CD4-positive, alpha-beta T cell (primary cell): ENCODE results near the gene CDKN1A. TPM values are rescaled to one million over a fixed set of nuclear protein-coding genes. Genes with fewer than 3 reads are reported as not detected.

Source experiments
- ATAC-seq: fragments of 200-7000 bp; cut with Tn5 transposase; one replicate; pipeline ENCODE4 v1.10.0; 2022; ENCODE audit warnings: mild to moderate bottlenecking; ENCODE audit not compliant: poor library complexity
- CTCF ChIA-PET: fragments of 350-600 bp; sonication (Branson Sonifier 250); formaldehyde crosslinking; loops from one replicate; lab custom pipeline; 2021; ENCODE audit warnings: antibody characterized with exemption, inconsistent platforms; lab: Charles Lee
- POLR2A ChIA-PET: fragments of 350-600 bp; sonication (Branson Sonifier 250); formaldehyde crosslinking; loops from one replicate; lab custom pipeline; 2021; ENCODE audit warnings: antibody characterized with exemption, inconsistent platforms; lab: Charles Lee
- DNase-seq, 14 experiments: peaks; one replicate each; pipeline ENCODE4 v3.0.0-alpha.2; 2013 to 2020; ENCODE audit warnings: mixed read lengths in 2 of 14
- H3K27ac ChIP-seq, 2 donors: one replicate each; pipeline versions ENCODE4 v1.5.1 to v1.7.0; 2013; ENCODE audit warnings: low read length in 2 of 2, low read depth in 1 of 2, mild to moderate bottlenecking in 1 of 2
- H3K27me3 ChIP-seq, 2 experiments: 1 replicate in 1 of 2; 2 replicates in 1 of 2; pipeline versions ENCODE4 v1.6.1 to v1.7.0; 2013; ENCODE audit warnings: low read length in 2 of 2, control low read depth in 1 of 2, mild to moderate bottlenecking in 1 of 2, moderate library complexity in 1 of 2; ENCODE audit not compliant: insufficient read depth in 2 of 2, control insufficient read depth in 1 of 2
- H3K36me3 ChIP-seq: one replicate; pipeline ENCODE4 v1.6.1; 2013; ENCODE audit warnings: low read length, control low read depth; ENCODE audit not compliant: insufficient read depth
- H3K4me1 ChIP-seq: one replicate; pipeline ENCODE4 v1.6.1; 2013; ENCODE audit warnings: low read length, control low read depth; ENCODE audit not compliant: insufficient read depth
- H3K4me3 ChIP-seq: one replicate; pipeline ENCODE4 v1.5.1; 2013; ENCODE audit warnings: mild to moderate bottlenecking, low read length, moderate library complexity
- H3K9me3 ChIP-seq, 2 experiments: 1 replicate in 1 of 2; 2 replicates in 1 of 2; pipeline versions ENCODE4 v1.6.1 to v1.7.0; 2013; ENCODE audit warnings: low read length in 2 of 2, mild to moderate bottlenecking in 2 of 2, control low read depth in 1 of 2, moderate library complexity in 1 of 2; ENCODE audit not compliant: control insufficient read depth in 1 of 2, insufficient read depth in 1 of 2
- H3K27ac Mint-ChIP-seq: one replicate; pipeline ENCODE4 v1.8.0; 2020; ENCODE audit warnings: mixed read lengths
- H3K27me3 Mint-ChIP-seq: one replicate; pipeline ENCODE4 v1.8.0; 2021; ENCODE audit warnings: mixed read lengths
- H3K36me3 Mint-ChIP-seq: one replicate; pipeline ENCODE4 v1.8.0; 2021; ENCODE audit warnings: low read depth, mixed read lengths
- H3K4me1 Mint-ChIP-seq: one replicate; pipeline ENCODE4 v1.8.0; 2021; ENCODE audit warnings: low read depth, mixed read lengths
- H3K4me3 Mint-ChIP-seq: one replicate; pipeline ENCODE4 v1.8.0; 2020; ENCODE audit warnings: mild to moderate bottlenecking, mixed read lengths
- H3K9me3 Mint-ChIP-seq: one replicate; pipeline ENCODE4 v1.8.0; 2020; ENCODE audit warnings: mixed read lengths
- CTCF ChIP-seq: fragments of 200-600 bp; IDR thresholded peaks from one replicate; pipeline ENCODE4 v1.8.0; 2022; ENCODE audit warnings: antibody characterized with exemption, mild to moderate bottlenecking
- intact Hi-C, 2 experiments: fragments of 100-400 bp; cut with DNase I in 1 of 2; cut with micrococcal nuclease in 1 of 2; formaldehyde crosslinking; loops; one replicate each; pipeline versions ENCODE4 v1.15.1 to v1.9.0; 2023 to 2025; cut with DNase I, micrococcal nuclease
- total RNA-seq, 174 experiments: library from RNA in 2 of 174; stranded (reverse) in 2 of 174; gene quantifications; one replicate each; pipeline ENCODE4 v1.2.3 and lab custom pipeline; 2021 to 2026

The CDKN1A gene
- total RNA-seq, 2 experiments from 2014 or later: 98.3 to 98.6 TPM

GRCh38 chr6:36657942-36658544 is 20.5 kb upstream of the CDKN1A start:
- Mint-ChIP-seq H3K9me3 (no peaks in the 10 kb centered on the region), H3K4me3 (no peak overlapping the region), H3K4me1 (no peaks in the 10 kb centered on the region), H3K36me3 (no peaks in the 10 kb centered on the region), H3K27ac (no peak overlapping the region), H3K27me3 (peaks cover 45% of the 10 kb centered on the region)
- no peak overlapping the region for H3K27ac ChIP-seq
- no peaks in the 10 kb centered on the region for H3K36me3 ChIP-seq
- H3K4me1 ChIP-seq: peaks cover 9% of the 10 kb centered on the region
- H3K9me3 ChIP-seq: peaks cover 0 to 6% of the 10 kb centered on the region in 2 experiments
- intact Hi-C loops: no loop called here
- CTCF ChIA-PET: no interaction called here
- TF ChIP-seq CTCF: no peak
- ATAC-seq: no peak
- H3K4me3 ChIP-seq: no peak overlapping the region
- POLR2A ChIA-PET: no interaction called here
- no peak for DNase-seq
- H3K27me3 ChIP-seq: peaks cover 15 to 39% of the 10 kb centered on the region in 2 experiments

GRCh38 chr6:36659271-36659670 is 19.2 kb upstream of the CDKN1A start:
- Histone ChIP-seq H3K36me3 (no peaks in the 10 kb centered on the region), H3K9me3 (peaks cover 0 to 6% of the 10 kb centered on the region in 2 experiments), H3K4me3 (no peak overlapping the region), H3K4me1 (peaks cover 11% of the 10 kb centered on the region), H3K27ac (no peak overlapping the region), H3K27me3 (peaks cover 15 to 39% of the 10 kb centered on the region in 2 experiments)
- ChIA-PET CTCF (no interaction called here), POLR2A (no interaction called here)
- Mint-ChIP-seq H3K27me3 (peaks cover 38% of the 10 kb centered on the region), H3K4me1 (peaks cover 3% of the 10 kb centered on the region), H3K27ac (no peak overlapping the region), H3K4me3 (no peak overlapping the region), H3K9me3 (no peaks in the 10 kb centered on the region), H3K36me3 (no peaks in the 10 kb centered on the region)
- no peak for TF ChIP-seq CTCF
- no peak for ATAC-seq
- DNase-seq: no peak
- intact Hi-C loops: no loop called here

GRCh38 chr6:36660771-36661471 is 17.6 kb upstream of the CDKN1A start:
- no peak overlapping the region for H3K27ac Mint-ChIP-seq
- peaks cover 3% of the 10 kb centered on the region for H3K4me1 Mint-ChIP-seq
- H3K27ac ChIP-seq: no peak overlapping the region
- H3K36me3 Mint-ChIP-seq: no peaks in the 10 kb centered on the region
- H3K4me3 ChIP-seq: no peak overlapping the region
- no peak for ATAC-seq
- no peaks in the 10 kb centered on the region for H3K36me3 ChIP-seq
- intact Hi-C loops: no loop called here
- H3K4me1 ChIP-seq: peaks cover 11% of the 10 kb centered on the region
- DNase-seq: peak in 1 of 14 experiments; percentile 23
- ChIA-PET CTCF (interaction anchor here (1.0 kb wide), 1 partner anchor 98 kb away, joined by 3 read pairs; no protein-coding TSS in a partner anchor), POLR2A (no interaction called here)
- H3K27me3 ChIP-seq: peaks cover 15 to 28% of the 10 kb centered on the region in 2 experiments
- peaks cover 30% of the 10 kb centered on the region for H3K27me3 Mint-ChIP-seq
- no peaks in the 10 kb centered on the region for H3K9me3 Mint-ChIP-seq
- TF ChIP-seq CTCF: no peak
- H3K9me3 ChIP-seq: peaks cover 0 to 6% of the 10 kb centered on the region in 2 experiments
- no peak overlapping the region for H3K4me3 Mint-ChIP-seq
